ENCODE measurements around the gene FMO3.
A peak's percentile ranks its signal among the peaks of the same experiment; 100 is the strongest.

Gene FMO3

GRCh38 chr1:171117085-171117484 is 26.4 kb downstream of the FMO3 start:
- DNase-seq, result no peak

- DNase-seq, result no peak
Measured at GRCh38 chr1:171119648-171120047, 28.9 kb downstream of the FMO3 start.

- no peak for DNase-seq
Measured at GRCh38 chr1:171122299-171122698, 31.6 kb downstream of the FMO3 start.

GRCh38 chr1:171122893-171123292 is 32.2 kb downstream of the FMO3 start:
- DNase-seq, result no peak

GRCh38 chr1:171126504-171126903 is 35.8 kb downstream of the FMO3 start:
- DNase-seq, result peak; percentile 21

- DNase-seq, result no peak
Measured at GRCh38 chr1:171127099-171127498, 36.4 kb downstream of the FMO3 start.

- DNase-seq, result peak; percentile 53
Measured at GRCh38 chr1:171127501-171127900, 36.8 kb downstream of the FMO3 start.

GRCh38 chr1:171128463-171128862 is 37.8 kb downstream of the FMO3 start:
- no peak for DNase-seq

GRCh38 chr1:171134204-171134923 is 43.7 kb downstream of the FMO3 start:
- no peak for DNase-seq

- DNase-seq, result no peak
Measured at GRCh38 chr1:171137580-171137979, 46.9 kb downstream of the FMO3 start.

- DNase-seq, result no peak
Measured at GRCh38 chr1:171138980-171139379, 48.3 kb downstream of the FMO3 start.

GRCh38 chr1:171139890-171140289 is 49.2 kb downstream of the FMO3 start:
- DNase-seq, result no peak

- peak; percentile 33 for DNase-seq
Measured at GRCh38 chr1:171140401-171140800, 49.7 kb downstream of the FMO3 start.

GRCh38 chr1:171140956-171141687 is 50.4 kb downstream of the FMO3 start:
- DNase-seq, result no peak

- peak; percentile 89 for DNase-seq
Measured at GRCh38 chr1:171141688-171142415, 51.1 kb downstream of the FMO3 start.

- DNase-seq, result peak; percentile 67
Measured at GRCh38 chr1:171142416-171143385, 52.0 kb downstream of the FMO3 start.

- no peak for DNase-seq
Measured at GRCh38 chr1:171150156-171150555, 59.5 kb downstream of the FMO3 start.

- DNase-seq, result no peak
Measured at GRCh38 chr1:171152549-171152948, 61.8 kb downstream of the FMO3 start.

- DNase-seq, result no peak
Measured at GRCh38 chr1:171155484-171155883, 64.8 kb downstream of the FMO3 start.

GRCh38 chr1:171158096-171158495 is 67.4 kb downstream of the FMO3 start:
- no peak for DNase-seq

GRCh38 chr1:171158551-171158950 is 67.8 kb downstream of the FMO3 start:
- no peak for DNase-seq

GRCh38 chr1:171159148-171159547 is 68.4 kb downstream of the FMO3 start:
- no peak for DNase-seq

- no peak for DNase-seq
Measured at GRCh38 chr1:171160211-171160610, 69.5 kb downstream of the FMO3 start.
